ENCODE measurements around the gene ARID1A.

GRCh38 chr1:26768755-26769154 lies 72.9 kb downstream of the ARID1A start:
- TF ChIP-seq EZH2 (IDR thresholded peaks at IDR 0.05; ENCODE audit: insufficient read depth, poor library complexity, severe bottlenecking) (no peak), EZH2phosphoT487 (IDR thresholded peaks at IDR 0.05; ENCODE audit: insufficient read depth, low read depth) (no peak)
